ENCODE results near the gene KLF2. TPM values are rescaled to one million over a fixed set of nuclear protein-coding genes. Genes with fewer than 3 reads are reported as not detected.

The KLF2 gene
- total RNA-seq, 1 experiment from 2014 or later, result 6.6 TPM

GRCh38 chr19:16368385-16369305 is 44.0 kb downstream of the KLF2 start:
- Histone ChIP-seq H3K4me1 (ENCODE audit: insufficient read depth, low read length) (no peaks in the 10 kb centered on the region), H4K20me1 (ENCODE audit: low read length) (no peaks in the 10 kb centered on the region), H3K36me3 (ENCODE audit: low read depth, low read length) (no peaks in the 10 kb centered on the region; the same call in 1 of the 2 replicates), H3K9ac (ENCODE audit: low read length) (no peak overlapping the region), H3K4me3 (ENCODE audit: low read length) (no peak overlapping the region), H3K4me2 (ENCODE audit: low read length) (no peak overlapping the region), H3K9me3 (ENCODE audit: low read length) (no peaks in the 10 kb centered on the region), H3K79me2 (ENCODE audit: low read length) (no peaks in the 10 kb centered on the region), H3K9me2 (replicated peaks; ENCODE audit: low read length) (no peaks in the 10 kb centered on the region), H3F3A (ENCODE audit: low read length, unreplicated experiment) (no peaks in the 10 kb centered on the region), H3K27ac (ENCODE audit: low read length) (no peak overlapping the region), H3K27me3 (ENCODE audit: low read length) (no peaks in the 10 kb centered on the region), H2AFZ (ENCODE audit: low read length) (no peak overlapping the region)
- POLR2A ChIA-PET (ENCODE audit: unreplicated experiment), result no interaction called here
- DNase-seq (no peak), ATAC-seq (no peak)
- no TSS peak for BruUV-seq (replicated peaks)
- CTCF ChIA-PET, result no interaction called here
- TF ChIP-seq EZH2 (IDR thresholded peaks at IDR 0.05; ENCODE audit: low read length, unreplicated experiment) (no peak), EZH2phosphoT487 (IDR thresholded peaks at IDR 0.05; ENCODE audit: borderline replicate concordance, low read length) (no peak), CTCF (conservative IDR thresholded peaks at IDR 0.05; ENCODE audit: low read depth, low read length) (no peak)
- intact Hi-C loops (cut with micrococcal nuclease), result no loop called here

- Histone ChIP-seq H3K27ac (ENCODE audit: low read length) (no peak overlapping the region), H4K20me1 (ENCODE audit: low read length) (no peaks in the 10 kb centered on the region), H3K4me2 (ENCODE audit: low read length) (no peak overlapping the region), H3K9ac (ENCODE audit: low read length) (no peak overlapping the region), H3K79me2 (ENCODE audit: low read length) (no peaks in the 10 kb centered on the region), H3K9me3 (ENCODE audit: low read length) (no peaks in the 10 kb centered on the region), H3K36me3 (ENCODE audit: low read depth, low read length) (no peaks in the 10 kb centered on the region; the same call in 1 of the 2 replicates), H3K9me2 (replicated peaks; ENCODE audit: low read length) (no peaks in the 10 kb centered on the region), H3K4me1 (ENCODE audit: insufficient read depth, low read length) (no peaks in the 10 kb centered on the region), H2AFZ (ENCODE audit: low read length) (no peak overlapping the region), H3K27me3 (ENCODE audit: low read length) (no peaks in the 10 kb centered on the region), H3F3A (ENCODE audit: low read length, unreplicated experiment) (no peaks in the 10 kb centered on the region), H3K4me3 (ENCODE audit: low read length) (no peak overlapping the region)
- no TSS peak for BruUV-seq (replicated peaks)
- TF ChIP-seq EZH2 (IDR thresholded peaks at IDR 0.05; ENCODE audit: low read length, unreplicated experiment), result no peak
- no peak for TF ChIP-seq CTCF (conservative IDR thresholded peaks at IDR 0.05; ENCODE audit: low read depth, low read length)
- no peak for TF ChIP-seq EZH2phosphoT487 (IDR thresholded peaks at IDR 0.05; ENCODE audit: borderline replicate concordance, low read length)
- no peak for ATAC-seq
- POLR2A ChIA-PET (ENCODE audit: unreplicated experiment), result no interaction called here
- no peak for DNase-seq
- intact Hi-C loops (cut with micrococcal nuclease), result no loop called here
- CTCF ChIA-PET, result no interaction called here
These were observed 44.7 kb downstream of the KLF2 start for GRCh38 chr19:16369306-16369663.

All from PC-3 (cell line).